Glutamatergic neuron (in vitro differentiated cells): Measurements from ENCODE around the gene MPO. TPM values are rescaled to one million over a fixed set of nuclear protein-coding genes. Genes with fewer than 3 reads are reported as not detected.

Experiments used
- DNase-seq: peaks from one replicate; pipeline ENCODE4 v3.0.0; 2022
- H3K27ac Mint-ChIP-seq: one replicate; pipeline ENCODE4 v1.8.0; 2020; ENCODE audit warnings: mild to moderate bottlenecking, mixed read lengths, inconsistent platforms; ENCODE audit not compliant: unreplicated experiment
- H3K27me3 Mint-ChIP-seq: one replicate; pipeline ENCODE4 v1.8.0; 2020; ENCODE audit warnings: mild to moderate bottlenecking, moderate library complexity, mixed read lengths, inconsistent platforms; ENCODE audit not compliant: unreplicated experiment
- H3K36me3 Mint-ChIP-seq: one replicate; pipeline ENCODE4 v1.8.0; 2020; ENCODE audit warnings: mild to moderate bottlenecking, mixed read lengths, inconsistent platforms; ENCODE audit not compliant: unreplicated experiment
- H3K4me1 Mint-ChIP-seq: one replicate; pipeline ENCODE4 v1.8.0; 2020; ENCODE audit warnings: mild to moderate bottlenecking, low read depth, mixed read lengths, inconsistent platforms; ENCODE audit not compliant: unreplicated experiment
- H3K4me3 Mint-ChIP-seq: one replicate; pipeline ENCODE4 v1.8.0; 2020; ENCODE audit warnings: mild to moderate bottlenecking, mixed read lengths, inconsistent platforms; ENCODE audit not compliant: unreplicated experiment
- H3K9me3 Mint-ChIP-seq: one replicate; pipeline ENCODE4 v1.8.0; 2020; ENCODE audit warnings: mild to moderate bottlenecking, moderate library complexity, mixed read lengths, inconsistent platforms; ENCODE audit not compliant: unreplicated experiment
- CTCF ChIP-seq: fragments of 200-600 bp; sonication (generic); IDR thresholded peaks from one replicate; pipeline ENCODE4 v1.5.0; 2021; ENCODE audit not compliant: partially characterized antibody, unreplicated experiment
- total RNA-seq: library from RNA; stranded (reverse); fragmentation: NEBNext Ultra II Directional; extraction: Animal tissue kit (Norgen Biotek cat#: 25700); gene quantifications from one replicate; pipeline ENCODE4 v1.2.1, GENCODE V29; 2021; ENCODE audit not compliant: unreplicated experiment

Gene MPO
- total RNA-seq, 1 donor from 2014 or later, result not detected

- Mint-ChIP-seq H3K4me1 (peaks cover 16% of the 10 kb centered on the region), H3K27me3 (peaks cover 17% of the 10 kb centered on the region), H3K27ac (no peak overlapping the region), H3K9me3 (peaks cover 7% of the 10 kb centered on the region), H3K4me3 (no peak overlapping the region), H3K36me3 (peaks cover 8% of the 10 kb centered on the region)
- DNase-seq, result peak; percentile 7
- no peak for TF ChIP-seq CTCF
Measured at GRCh38 chr17:58321571-58322525, 41.1 kb upstream of the MPO start.

GRCh38 chr17:58320570-58321323, 40.0 kb upstream of the MPO start:
- Mint-ChIP-seq H3K4me3 (no peak overlapping the region), H3K27ac (no peak overlapping the region), H3K4me1 (peaks cover 9% of the 10 kb centered on the region), H3K27me3 (peaks cover 11% of the 10 kb centered on the region), H3K9me3 (peaks cover 5% of the 10 kb centered on the region), H3K36me3 (peaks cover 8% of the 10 kb centered on the region)
- no peak for TF ChIP-seq CTCF
- peak; percentile 0 for DNase-seq

GRCh38 chr17:58320163-58320558, 39.4 kb upstream of the MPO start:
- Mint-ChIP-seq H3K4me3 (no peak overlapping the region), H3K27ac (no peak overlapping the region), H3K36me3 (peaks cover 8% of the 10 kb centered on the region), H3K27me3 (peaks cover 9% of the 10 kb centered on the region), H3K4me1 (peaks cover 7% of the 10 kb centered on the region), H3K9me3 (peaks cover 5% of the 10 kb centered on the region)
- peak; percentile 7 for DNase-seq
- no peak for TF ChIP-seq CTCF

- peaks cover 5% of the 10 kb centered on the region for H3K4me1 Mint-ChIP-seq
- H3K4me3 Mint-ChIP-seq, result no peak overlapping the region
- H3K36me3 Mint-ChIP-seq, result peaks cover 8% of the 10 kb centered on the region
- H3K27me3 Mint-ChIP-seq, result peaks cover 6% of the 10 kb centered on the region
- H3K9me3 Mint-ChIP-seq, result peaks cover 5% of the 10 kb centered on the region
- no peak overlapping the region for H3K27ac Mint-ChIP-seq
- no peak for TF ChIP-seq CTCF
- peak; percentile 9 for DNase-seq
Measured at GRCh38 chr17:58319173-58320162, 38.7 kb upstream of the MPO start.
